Measurements from ENCODE around the gene VSIG10.

Gene VSIG10

DNA sequence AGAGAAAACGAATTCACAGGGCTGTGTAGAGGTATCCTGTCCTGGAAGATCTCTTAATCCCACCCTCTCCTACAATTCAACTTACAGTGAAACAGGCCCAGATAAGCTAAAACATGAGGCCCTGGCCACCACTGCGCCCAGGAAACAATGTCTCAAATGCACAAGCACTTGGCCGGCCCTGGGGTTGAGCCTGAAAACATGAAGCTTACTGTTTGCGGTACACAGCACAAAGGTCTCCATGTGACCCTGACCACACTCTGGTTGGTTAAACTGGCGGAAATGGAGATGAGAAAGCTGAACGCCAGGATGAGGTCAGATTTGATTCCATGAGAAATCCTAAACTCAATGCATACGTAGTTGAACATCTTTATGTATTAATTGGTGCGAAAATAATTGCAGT lies 59.2 kb downstream of the VSIG10 start (continued):
- no peak for TF ChIP-seq ZNF449 (tag by site-specific recombination; IDR thresholded peaks at IDR 0.05)
- no peak for TF ChIP-seq ZNF791 (tag by site-specific recombination; IDR thresholded peaks at IDR 0.05)
- no peak for TF ChIP-seq ZNF416 (tag by site-specific recombination; IDR thresholded peaks at IDR 0.05)
- no peak for TF ChIP-seq KLF7 (tag by site-specific recombination; IDR thresholded peaks at IDR 0.05; ENCODE audit: borderline replicate concordance)
- no peak for TF ChIP-seq ZNF76 (tag by site-specific recombination; IDR thresholded peaks at IDR 0.05; ENCODE audit: borderline replicate concordance, low read depth)
- no peak for TF ChIP-seq ZNF292 (tag by site-specific recombination; IDR thresholded peaks at IDR 0.05; ENCODE audit: borderline replicate concordance, low read depth)
- TF ChIP-seq ZNF623 (tag by site-specific recombination; IDR thresholded peaks at IDR 0.05) = no peak
- TF ChIP-seq ZNF560 (tag by site-specific recombination; IDR thresholded peaks at IDR 0.05; ENCODE audit: borderline replicate concordance) = no peak
- TF ChIP-seq GLI2 (tag by site-specific recombination; IDR thresholded peaks at IDR 0.05; ENCODE audit: borderline replicate concordance, low read depth) = no peak

- Histone ChIP-seq H3K27ac (ENCODE audit: extremely low read depth, low read depth, low read length) (no peak overlapping the region), H3K9me3 (ENCODE audit: control insufficient read depth, insufficient read depth, low read depth, low read length) (no peaks in the 10 kb centered on the region), H3K4me1 (ENCODE audit: control insufficient read depth, insufficient read depth, low read length) (no peaks in the 10 kb centered on the region), H3K36me3 (ENCODE audit: control insufficient read depth in 2 of 2, insufficient read depth in 1 of 2, low read length in 2 of 2) (peaks cover 22 to 53% of the 10 kb centered on the region in 2 experiments; a peak in 2 of 3 replicates), H3K4me3 (ENCODE audit: low read depth, low read length) (no peak overlapping the region)
- no peak for TF ChIP-seq ZBTB26 (tag by site-specific recombination; optimal IDR thresholded peaks at IDR 0.05)
- TF ChIP-seq ZNF610 (tag by site-specific recombination; IDR thresholded peaks at IDR 0.05; ENCODE audit: borderline replicate concordance) = no peak
- no peak for TF ChIP-seq ZNF221 (tag by site-specific recombination; IDR thresholded peaks at IDR 0.05; ENCODE audit: borderline replicate concordance)
- no peak for TF ChIP-seq ZNF391 (tag by site-specific recombination; IDR thresholded peaks at IDR 0.05; ENCODE audit: borderline replicate concordance, low read depth)
- TF ChIP-seq, protein P1, sequence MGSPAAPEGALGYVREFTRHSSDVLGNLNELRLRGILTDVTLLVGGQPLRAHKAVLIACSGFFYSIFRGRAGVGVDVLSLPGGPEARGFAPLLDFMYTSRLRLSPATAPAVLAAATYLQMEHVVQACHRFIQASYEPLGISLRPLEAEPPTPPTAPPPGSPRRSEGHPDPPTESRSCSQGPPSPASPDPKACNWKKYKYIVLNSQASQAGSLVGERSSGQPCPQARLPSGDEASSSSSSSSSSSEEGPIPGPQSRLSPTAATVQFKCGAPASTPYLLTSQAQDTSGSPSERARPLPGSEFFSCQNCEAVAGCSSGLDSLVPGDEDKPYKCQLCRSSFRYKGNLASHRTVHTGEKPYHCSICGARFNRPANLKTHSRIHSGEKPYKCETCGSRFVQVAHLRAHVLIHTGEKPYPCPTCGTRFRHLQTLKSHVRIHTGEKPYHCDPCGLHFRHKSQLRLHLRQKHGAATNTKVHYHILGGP (tag by site-specific recombination; IDR thresholded peaks at IDR 0.05) = no peak
- CTCF ChIA-PET = interaction anchor here (0.7 to 1.5 kb wide), 3 partner anchors 9 to 147 kb away, joined by 3 to 5 read pairs (median 3); no protein-coding TSS in a partner anchor
- POLR2A ChIA-PET = interaction anchor here (1.8 kb wide), 1 partner anchor 9 kb away, joined by 7 read pairs; no protein-coding TSS in a partner anchor
Observed at GRCh38 chr12:118044075-118044474, 59.7 kb downstream of the VSIG10 start.

DNA sequence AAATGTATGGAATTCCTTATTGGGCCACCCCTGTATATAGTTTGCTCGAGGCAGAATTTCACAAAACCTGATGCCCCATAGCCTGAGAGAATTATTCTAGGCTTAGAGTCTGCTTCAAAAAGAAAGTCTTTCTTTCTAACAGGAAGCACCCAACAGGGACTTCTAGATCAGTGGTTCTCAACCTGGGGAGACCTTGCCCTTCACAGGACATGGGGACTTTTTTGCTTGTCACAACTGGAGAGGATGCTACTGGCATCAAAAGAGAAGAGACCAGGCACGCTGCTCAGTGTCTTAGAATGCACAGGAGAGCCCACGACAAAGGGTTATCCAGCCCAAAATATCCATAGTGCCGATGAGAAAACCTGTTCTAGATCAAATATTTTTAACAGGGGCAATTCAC lies 61.7 kb downstream of the VSIG10 start:
- TF ChIP-seq, protein P2, sequence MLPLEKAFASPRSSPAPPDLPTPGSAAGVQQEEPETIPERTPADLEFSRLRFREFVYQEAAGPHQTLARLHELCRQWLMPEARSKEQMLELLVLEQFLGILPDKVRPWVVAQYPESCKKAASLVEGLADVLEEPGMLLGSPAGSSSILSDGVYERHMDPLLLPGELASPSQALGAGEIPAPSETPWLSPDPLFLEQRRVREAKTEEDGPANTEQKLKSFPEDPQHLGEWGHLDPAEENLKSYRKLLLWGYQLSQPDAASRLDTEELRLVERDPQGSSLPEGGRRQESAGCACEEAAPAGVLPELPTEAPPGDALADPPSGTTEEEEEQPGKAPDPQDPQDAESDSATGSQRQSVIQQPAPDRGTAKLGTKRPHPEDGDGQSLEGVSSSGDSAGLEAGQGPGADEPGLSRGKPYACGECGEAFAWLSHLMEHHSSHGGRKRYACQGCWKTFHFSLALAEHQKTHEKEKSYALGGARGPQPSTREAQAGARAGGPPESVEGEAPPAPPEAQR (tag by site-specific recombination; IDR thresholded peaks at IDR 0.05) = no peak
- TF ChIP-seq ZNF571 (tag by site-specific recombination; IDR thresholded peaks at IDR 0.05) (no peak), ZBTB21 (tag by site-specific recombination; IDR thresholded peaks at IDR 0.05) (no peak), ZNF558 (tag by site-specific recombination; IDR thresholded peaks at IDR 0.05) (no peak), ZFP37 (tag by site-specific recombination; IDR thresholded peaks at IDR 0.05) (no peak), ZBTB20 (tag by site-specific recombination; IDR thresholded peaks at IDR 0.05) (no peak), ZNF133 (tag by site-specific recombination; IDR thresholded peaks at IDR 0.05) (no peak)
- no peaks in the 10 kb centered on the region for H3K9me3 ChIP-seq (ENCODE audit: control insufficient read depth, insufficient read depth, low read depth, low read length)
- CTCF ChIA-PET = no interaction called here
- H3K4me3 ChIP-seq (ENCODE audit: low read depth, low read length) = no peak overlapping the region
- POLR2A ChIA-PET = no interaction called here
- H3K27ac ChIP-seq (ENCODE audit: extremely low read depth, low read depth, low read length) = no peak overlapping the region
- no peaks in the 10 kb centered on the region for H3K4me1 ChIP-seq (ENCODE audit: control insufficient read depth, insufficient read depth, low read length)
- peaks cover 14 to 60% of the 10 kb centered on the region in 2 experiments; a peak in 2 of 3 replicates for H3K36me3 ChIP-seq (ENCODE audit: control insufficient read depth in 2 of 2, insufficient read depth in 1 of 2, low read length in 2 of 2)
